Esophagus mucosa (tissue), 1 donor: Measurements from ENCODE around the gene SLC39A7. TPM values are rescaled to one million over a fixed set of nuclear protein-coding genes. Genes with fewer than 3 reads are reported as not detected.

Experiments
- ATAC-seq: fragments of 200-7000 bp; cut with Tn5 transposase; one replicate; pipeline ENCODE4 v1.9.1; 2020
- total RNA-seq: library from RNA; stranded (reverse); gene quantifications from one replicate; pipeline ENCODE4 v1.2.4, GENCODE V29; 2023
- donor health status: DM: yes; HTN: yes; CAD: no.

The SLC39A7 gene
- total RNA-seq, 1 donor from 2014 or later: 31.1 TPM

DNA sequence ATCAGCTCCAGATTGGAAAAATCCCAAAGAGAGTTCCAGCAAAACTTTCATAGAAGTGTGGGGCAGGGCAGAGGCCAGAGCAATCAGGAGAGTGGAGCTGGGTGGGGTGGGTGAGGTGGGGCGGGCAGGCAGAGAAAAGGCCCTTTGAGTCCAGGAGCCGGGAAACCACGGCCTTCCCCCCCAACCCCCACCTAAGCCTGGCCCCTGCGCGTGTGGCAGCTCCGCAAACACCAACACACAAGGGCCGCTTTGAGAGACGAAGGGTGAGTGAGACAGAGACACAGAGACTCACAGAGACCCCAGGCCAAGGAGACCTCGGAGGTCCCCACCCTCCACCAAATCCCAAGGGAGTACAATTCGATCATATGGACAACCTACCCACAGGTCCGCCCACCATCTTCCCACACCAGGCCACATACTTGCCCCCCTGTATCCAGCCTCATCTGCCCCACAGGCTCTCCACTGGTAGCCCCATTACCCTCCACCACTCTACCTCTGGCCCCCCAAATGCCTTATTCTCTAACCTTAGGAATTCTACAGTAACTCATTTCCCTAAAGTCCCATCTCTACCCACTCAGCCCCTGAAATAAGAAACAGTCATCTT, 10.1 kb upstream of the SLC39A7 start:
- no peak for ATAC-seq

DNA sequence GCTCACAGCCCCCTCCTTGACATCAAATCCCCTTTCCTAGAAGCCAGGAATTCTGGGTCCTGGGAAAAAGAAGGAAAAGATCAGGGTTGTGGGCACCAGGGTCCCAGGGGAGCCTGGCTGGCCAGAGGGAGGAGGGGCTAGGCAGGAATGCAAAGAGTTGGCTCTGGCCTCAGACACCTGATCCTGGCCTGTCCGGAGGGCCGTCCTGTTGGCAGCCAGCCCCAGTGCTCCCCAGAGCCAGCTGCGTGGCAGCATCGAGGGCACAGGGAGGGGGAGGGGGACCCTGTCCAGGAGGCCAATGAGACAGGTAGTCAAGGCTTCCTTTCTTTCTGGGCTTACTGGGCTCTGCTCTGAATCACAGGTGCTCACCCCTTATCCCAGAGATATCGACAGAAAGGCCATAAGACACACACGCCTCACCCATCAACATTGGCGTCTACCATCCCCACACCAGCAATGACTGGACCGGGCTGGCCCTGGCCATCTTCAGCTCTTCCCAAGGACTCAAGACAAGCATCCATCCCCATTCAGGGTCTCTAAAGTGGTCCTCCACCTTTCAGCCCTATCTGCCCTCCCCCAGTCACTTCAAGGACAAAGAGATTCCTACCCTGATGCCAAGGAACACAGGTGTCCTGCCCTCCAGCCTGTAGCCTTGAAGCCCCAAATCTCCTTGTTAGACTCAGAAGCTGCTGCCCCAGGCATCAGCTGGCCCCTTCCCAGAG, 9.1 kb upstream of the SLC39A7 start:
- ATAC-seq: no peak

DNA sequence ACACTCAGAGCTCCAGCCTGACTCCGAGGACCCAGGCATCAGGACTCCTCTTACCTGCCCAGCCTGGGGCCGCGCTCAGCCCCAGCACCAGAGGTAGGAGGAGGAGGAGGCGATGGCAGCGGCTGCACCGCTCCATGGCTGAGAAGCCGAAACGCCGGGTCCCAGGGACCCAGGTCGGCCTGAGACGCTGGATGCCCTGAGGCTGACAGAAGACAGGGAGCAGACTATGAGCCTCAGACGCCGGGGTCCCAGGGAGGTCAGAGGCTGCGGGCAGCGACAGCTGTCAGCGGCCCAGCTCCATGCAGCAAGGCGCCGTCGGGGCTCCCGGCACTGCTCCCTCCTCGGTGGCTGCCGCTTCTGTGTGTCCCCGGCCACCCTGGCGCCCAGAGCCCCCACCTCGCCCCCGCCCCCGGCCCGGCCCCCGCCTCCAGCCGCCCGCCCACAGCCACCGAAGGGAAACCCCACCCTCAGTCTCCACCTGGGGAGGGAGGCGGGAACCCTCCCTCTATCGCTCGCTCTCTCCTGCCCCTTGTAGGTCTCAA, 8.5 kb upstream of the SLC39A7 start, which contains the start of gene COL11A2:
Gene COL11A2, minus strand, starts transcription at position 363 of the 542 bp plus-strand sequence. Its CDS starts 227 bp downstream, at position 136.
- ATAC-seq: peak; percentile 6

DNA sequence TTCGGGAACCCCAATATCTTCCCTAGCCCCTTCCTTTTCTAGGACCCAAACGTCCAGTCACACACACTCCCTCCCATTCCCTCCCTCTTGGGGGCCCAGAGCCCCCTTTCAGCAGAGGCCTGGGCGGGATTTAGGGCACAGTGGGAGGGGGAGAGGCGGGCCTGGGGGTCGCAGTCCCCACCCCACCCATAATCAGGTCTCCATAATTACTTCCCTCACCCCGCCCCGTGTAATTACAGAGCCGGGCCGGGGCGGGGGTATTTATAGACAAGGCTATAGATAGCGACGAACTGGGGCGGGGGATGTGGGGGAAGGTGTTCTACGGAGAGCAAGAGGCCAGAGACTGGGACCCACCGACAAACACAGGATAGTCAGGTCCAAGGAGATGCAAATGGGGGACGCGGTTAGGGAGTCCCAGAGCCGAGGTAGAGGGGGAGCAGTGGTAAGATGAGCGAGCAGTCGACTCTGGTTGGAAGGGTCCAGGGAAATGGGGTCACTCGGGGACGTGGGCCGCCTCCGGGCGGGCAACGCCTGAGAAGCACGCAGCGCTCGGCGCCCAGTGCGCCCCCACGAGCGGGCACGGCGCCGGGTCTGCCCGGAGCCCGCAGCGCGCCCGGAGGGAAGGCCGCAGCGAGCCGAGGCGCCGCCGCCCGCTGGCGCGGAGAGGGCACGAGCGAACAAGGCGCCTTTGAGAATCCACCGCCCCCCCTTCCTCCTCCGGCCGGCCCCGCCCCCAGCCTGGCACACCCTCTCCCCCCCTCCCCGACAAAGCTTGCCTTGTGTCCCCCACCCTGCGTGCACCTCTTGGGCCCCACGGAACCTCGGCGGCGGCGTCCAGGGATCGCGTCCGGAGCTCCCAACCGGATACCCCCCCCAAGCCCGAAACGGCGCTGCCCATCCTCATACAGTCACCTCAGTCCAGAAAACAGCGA, 7.7 kb upstream of the SLC39A7 start:
- ATAC-seq: peak; percentile 5

DNA sequence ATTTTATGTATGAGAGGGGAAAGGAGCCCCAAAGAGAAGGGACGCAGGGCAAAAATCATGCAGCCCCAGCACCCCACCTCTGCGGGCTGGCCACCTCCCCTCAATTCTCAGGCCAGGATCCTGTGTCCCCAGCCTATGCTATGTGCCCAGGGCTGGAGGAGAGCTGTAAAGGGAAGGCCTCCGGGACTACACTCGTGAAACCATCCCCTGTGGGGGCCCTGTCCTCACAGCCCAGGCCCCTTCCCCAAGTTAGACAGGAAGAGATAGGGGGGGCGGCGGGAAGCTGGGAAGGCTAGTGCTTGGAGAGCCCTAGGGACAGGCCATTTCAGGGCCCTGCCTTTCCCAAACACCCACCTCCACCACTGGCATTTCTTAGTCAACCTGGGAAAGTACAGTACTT, 7.0 kb upstream of the SLC39A7 start:
- ATAC-seq: no peak

DNA sequence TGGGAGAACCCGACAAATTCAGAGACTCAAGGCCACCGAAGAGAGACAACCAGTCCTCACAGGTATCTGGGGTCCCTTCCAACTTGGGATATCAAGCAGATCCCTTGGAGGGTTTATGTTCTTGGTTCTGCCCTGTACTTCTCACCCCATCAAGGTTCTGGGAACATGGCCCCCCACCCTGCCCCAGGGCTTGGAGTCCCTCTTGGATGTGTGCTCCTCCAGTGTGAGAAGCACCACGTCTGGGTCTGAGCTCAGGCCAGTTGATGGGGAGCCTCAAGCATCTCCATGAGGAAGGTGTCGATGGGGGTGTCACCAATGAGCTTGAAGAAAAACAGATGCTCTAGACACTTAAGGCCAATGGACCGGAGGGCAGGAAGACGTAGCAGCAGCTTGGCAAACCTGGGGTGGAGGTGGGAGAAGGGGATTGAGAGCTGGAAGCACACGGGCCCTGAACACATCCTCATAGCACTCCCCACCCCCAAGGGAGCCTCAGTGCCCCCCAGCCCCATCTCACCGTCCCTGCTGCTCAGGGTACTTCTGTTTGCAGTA, 6.2 kb upstream of the SLC39A7 start:
- ATAC-seq: no peak

DNA sequence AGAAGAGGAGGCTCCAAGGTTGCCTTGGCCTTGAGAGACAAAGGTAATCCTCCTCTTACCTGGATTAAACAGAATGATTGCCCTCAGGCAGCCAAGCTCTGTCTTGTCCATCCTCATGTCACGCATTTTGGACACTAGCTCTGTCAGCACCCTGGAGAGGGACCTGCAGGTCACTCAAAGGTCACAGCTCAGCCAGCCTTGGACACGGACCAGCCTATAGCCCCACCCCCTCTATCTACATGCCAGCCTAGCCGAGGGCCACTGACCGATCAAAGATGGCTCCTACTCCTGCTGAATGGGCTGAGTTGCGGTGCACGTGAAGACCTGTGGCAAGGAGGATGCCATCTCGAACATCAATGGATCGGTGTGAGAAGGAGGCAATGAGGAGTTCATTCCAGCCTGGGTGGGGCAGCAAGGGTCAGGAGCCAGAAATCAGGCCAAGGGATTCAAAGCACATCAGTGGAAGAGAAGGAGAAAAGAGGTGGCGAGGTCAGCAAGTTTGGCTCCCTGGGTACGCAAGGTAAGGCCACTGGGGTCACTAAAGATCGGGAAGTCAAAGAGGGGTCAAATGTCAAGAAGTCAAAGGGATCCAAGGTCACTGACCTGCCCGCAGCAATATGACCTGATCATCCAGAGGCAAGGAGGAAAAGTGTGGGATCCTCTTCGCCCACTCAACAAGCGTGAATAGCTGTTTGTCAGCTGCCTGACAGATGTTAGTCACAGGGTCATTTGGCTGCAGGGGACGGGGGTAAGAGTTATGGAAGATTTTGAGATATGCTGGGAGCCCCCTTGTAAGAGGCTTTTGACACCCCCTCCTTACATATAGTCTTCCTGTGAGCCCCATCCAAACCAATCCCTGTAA, 5.1 kb upstream of the SLC39A7 start:
- no peak for ATAC-seq

DNA sequence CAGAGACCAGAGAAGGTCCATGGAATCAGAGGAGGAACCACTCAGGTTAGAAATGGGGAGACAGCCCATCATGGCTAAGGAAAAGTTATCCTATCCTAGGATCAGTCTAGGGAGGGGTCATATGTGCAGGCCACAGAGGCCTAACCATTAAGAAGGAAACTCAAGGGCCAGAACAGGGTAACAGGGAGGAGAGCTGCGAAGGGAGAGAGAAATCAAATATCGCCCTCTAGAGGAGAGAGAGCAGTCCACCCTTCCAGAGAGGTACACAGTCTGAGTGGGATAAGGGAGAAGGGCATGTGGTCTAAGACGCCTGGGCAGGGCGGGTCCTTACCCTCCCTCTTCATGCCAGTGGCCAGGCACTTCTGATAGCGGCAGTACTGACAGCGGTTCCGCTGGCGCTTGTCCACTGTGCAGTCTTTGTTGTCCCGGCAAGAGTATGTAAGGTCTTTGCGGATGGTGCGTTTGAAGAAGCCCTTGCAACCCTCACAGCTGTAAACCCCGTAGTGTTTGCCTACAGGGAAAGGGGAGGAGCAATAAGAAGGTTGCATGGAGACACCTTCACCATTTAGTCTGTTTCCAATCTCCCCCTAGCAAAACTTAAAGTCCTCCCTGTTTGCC, 3.1 kb upstream of the SLC39A7 start:
- peak; percentile 26 for ATAC-seq

DNA sequence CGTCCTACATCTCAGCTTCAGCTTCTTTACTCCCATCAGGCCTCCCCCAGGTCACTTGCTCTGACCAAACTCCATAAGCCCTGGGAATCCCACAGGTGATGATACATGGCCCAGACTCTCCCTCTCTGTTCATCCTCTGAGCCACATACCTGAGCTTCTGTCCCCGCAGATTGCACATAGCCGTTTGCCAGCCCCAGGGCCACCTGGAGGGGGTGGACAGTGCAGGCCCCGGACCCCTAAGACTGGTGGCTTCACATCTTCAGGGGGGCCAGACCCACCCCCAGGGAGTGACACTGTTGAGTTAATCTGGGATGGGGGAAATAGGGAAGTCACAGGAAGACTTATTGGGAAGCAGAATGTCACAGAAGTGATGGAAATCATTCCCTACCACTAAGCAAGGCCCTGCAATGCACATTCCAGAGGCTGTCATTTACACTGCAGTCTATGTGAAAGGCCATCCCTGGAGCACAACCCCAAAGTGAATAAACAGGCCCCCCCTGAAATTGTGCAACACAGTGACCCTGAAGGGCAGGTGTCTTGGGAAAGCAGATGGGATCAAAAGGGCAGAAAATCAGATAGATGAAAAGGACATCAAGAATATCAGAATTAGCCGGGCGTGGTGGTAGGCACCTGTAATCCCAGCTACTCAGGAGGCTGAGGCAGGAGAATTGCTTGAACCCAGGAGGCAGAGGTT, 2.4 kb upstream of the SLC39A7 start:
- no peak for ATAC-seq

DNA sequence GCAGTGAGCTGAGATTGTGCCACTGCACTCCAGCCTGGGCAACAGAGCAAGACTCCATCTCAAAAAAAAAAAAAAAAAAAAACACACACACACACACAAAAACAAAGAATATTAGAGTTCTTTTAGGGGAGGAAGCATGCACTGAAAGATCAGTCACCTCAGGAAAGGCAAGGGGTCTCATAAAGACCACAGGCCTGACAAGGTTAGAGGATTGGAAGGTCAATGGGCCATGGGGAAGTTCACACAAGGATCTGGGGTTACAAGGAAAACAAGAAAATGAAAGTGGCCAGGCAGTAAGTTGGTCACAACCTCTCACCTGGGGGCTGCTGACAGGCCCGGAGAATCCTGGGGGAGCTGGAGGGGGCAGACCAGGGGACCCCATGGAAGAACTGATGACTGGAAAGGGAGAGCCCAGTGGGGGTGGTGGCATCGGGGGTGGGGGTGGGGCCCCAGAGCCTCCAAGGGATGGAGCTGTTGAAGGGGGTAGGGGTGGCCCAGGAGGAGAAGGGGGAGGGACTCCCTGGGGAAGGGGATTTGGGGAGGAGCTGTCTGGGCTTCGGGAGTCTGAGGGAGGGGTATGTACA, 1.7 kb upstream of the SLC39A7 start:
- ATAC-seq: no peak

DNA sequence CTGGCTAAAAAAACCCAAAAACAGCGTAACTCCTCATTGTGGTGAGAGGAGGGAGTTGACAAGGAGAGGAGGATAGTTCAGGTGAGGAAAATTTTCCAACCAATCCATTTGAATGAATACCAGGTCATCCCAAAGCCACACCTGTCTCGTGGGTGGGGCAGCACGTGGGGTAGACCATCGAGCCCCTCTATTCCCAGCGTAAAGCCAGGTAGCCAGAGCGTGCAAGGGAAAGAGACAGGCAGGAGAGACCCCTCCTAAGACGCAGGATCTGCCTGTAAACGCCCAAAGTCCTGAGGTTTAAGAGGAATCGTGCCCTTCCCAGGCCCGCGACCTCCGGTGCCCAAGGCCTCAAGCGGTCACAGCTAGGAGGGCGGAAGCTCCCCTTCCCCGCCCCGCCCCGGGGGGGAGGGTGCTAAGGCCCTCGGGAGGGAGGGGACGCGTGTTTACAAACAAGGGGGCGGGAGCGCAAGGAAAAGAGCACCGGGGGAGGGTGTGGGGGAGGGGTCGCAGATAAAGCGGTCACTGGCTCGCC, 914 bp upstream of the SLC39A7 start:
- peak; percentile 42 for ATAC-seq

DNA sequence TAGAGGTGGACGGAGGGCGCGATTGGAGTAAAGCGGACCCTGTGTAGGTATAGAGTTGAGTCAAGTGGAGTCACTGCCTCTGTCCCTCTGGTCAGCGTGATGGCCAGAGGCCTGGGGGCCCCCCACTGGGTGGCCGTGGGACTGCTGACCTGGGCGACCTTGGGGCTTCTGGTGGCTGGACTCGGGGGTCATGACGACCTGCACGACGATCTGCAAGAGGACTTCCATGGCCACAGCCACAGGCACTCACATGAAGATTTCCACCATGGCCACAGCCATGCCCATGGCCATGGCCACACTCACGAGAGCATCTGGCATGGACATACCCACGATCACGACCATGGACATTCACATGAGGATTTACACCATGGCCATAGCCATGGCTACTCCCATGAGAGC, 479 bp downstream of the SLC39A7 start:
- ATAC-seq: peak; percentile 0

DNA sequence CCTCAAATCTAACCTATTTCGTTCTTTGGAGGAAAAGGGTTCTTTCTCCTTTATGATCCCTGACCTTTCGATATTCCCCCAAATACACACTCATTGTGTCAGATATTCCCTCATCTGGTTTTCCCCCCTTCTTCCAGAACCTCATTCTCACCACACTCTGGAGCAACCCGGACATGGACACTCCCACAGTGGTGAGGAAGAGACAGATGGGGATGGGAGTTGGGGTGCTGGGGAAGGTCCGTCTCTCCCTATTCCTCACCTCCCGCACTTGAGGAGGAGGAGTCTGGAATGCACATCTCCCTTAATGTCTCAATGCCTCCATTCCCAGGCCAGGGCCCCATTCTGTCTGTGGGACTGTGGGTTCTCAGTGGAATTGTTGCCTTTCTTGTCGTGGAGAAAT, 1.3 kb downstream of the SLC39A7 start:
- ATAC-seq: no peak

DNA sequence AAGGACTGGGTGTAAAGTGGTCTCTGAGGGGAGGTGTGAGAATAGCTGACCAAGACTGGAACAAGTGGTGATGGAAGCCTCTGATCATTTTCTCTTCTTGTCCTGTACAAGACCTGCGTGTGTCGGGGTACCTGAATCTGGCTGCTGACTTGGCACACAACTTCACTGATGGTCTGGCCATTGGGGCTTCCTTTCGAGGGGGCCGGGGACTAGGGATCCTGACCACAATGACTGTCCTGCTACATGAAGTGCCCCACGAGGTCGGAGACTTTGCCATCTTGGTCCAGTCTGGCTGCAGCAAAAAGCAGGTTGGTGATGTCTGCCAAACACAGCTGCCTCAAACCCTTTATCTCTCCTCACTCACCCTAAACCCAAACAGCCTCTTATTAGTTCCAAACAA, 2.1 kb downstream of the SLC39A7 start:
- no peak for ATAC-seq

DNA sequence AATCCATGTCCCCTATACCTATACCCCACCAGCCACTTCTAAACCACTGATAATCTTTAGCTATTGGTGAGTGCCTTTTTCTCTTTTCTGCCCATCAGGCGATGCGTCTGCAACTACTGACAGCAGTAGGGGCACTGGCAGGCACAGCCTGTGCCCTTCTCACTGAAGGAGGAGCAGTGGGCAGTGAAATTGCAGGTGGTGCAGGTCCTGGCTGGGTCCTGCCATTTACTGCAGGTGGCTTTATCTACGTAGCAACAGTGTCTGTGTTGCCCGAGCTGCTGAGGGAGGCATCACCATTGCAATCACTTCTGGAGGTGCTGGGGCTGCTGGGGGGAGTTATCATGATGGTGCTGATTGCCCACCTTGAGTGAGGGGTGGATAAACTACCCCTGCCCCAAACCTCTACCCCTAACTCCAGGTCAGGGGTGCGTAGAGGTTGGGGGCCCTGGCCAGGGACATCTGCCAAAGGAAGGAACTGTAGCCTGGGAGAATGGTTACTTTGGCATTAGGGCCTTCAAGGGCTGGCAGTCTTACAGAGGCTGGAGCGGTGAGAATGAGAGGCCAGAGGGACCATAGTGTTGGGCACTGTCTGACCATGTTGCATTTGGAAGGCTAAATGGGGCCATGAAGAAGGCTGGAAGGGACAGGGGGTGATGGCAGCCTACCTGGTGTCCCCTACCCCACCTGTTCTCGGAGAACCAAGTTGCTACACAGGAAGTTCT, 2.9 kb downstream of the SLC39A7 start:
- ATAC-seq: no peak

DNA sequence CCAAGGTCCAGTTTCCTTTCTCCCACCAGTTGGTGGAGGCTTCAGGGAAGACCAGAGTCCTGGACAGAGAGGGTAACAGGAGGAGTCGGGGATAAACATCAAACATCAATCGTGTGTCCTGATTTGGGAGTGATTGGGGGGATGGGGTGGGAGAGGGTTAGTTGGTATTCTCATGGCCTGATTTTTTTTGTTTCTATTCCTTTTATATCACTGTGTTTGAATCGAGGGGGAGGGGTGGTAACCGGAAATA, 3.4 kb downstream of the SLC39A7 start:
- ATAC-seq: no peak

DNA sequence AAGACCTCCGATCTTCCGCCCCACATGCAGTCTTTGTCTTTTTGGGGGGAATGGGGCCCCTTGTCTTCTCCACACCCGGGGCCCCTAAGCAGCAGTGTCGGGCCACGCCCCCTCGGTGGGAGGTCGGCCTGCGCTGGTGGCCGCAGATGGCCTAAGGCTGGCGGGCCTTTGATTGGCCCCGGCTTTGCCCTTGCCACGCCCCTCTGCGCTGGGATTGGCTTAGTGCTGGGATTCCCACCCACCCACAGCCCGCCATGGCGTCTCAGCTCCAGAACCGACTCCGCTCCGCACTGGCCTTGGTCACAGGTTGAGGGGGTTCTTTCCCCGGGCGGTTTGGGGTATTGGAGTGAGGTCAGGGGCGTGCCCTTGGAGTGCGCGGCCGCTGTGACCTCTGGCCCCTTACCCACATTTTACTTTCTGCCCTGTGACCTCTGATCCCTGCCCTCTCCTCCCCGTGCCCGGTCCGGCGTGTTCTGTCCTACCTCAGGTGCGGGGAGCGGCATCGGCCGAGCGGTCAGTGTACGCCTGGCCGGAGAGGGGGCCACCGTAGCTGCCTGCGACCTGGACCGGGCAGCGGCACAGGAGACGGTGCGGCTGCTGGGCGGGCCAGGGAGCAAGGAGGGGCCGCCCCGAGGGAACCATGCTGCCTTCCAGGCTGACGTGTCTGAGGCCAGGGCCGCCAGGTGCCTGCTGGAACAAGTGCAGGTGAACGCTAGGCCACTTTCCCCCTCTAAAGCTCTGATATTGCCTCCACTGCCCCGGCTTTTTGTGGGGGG, 3.9 kb downstream of the SLC39A7 start, which contains the start of gene HSD17B8:
Gene HSD17B8, plus strand, starts transcription at position 241 of the 776 bp plus-strand sequence. Its CDS starts 14 bp downstream, at position 255.
- peak; percentile 67 for ATAC-seq
